ENCODE results near the gene HIVEP3.
A peak's percentile ranks its signal among the peaks of the same experiment; 100 is the strongest.

HIVEP3 gene

GRCh38 chr1:41519667-41520066 is 399.1 kb downstream of the HIVEP3 start:
- no peak for DNase-seq (ENCODE audit: low read depth in 2 of 2)

DNA sequence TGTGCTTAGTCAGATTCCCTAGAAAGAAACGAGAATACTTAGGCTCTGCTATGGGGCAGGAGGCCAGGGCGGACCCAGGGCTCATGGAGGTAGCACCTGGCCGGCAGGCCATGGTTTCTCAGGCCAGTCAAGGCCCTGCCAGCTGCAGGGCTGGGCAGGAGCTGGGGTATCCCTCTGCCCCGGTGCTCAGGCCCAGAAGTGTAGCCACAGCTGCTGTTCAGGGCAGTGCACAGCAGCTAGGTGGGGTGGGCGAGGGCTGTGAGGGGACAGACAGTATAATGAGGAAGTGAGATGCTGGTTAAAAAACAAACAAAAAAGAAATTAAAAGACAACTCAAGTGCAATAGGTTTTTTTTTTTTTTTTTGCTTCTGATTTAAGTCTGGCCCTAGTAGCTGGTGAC is 400.3 kb downstream of the HIVEP3 start:
- no peak for DNase-seq (ENCODE audit: low read depth in 2 of 2)

- DNase-seq (ENCODE audit: low read depth in 2 of 2): no peak
These were observed 401.7 kb downstream of the HIVEP3 start for GRCh38 chr1:41517062-41517438.

DNA sequence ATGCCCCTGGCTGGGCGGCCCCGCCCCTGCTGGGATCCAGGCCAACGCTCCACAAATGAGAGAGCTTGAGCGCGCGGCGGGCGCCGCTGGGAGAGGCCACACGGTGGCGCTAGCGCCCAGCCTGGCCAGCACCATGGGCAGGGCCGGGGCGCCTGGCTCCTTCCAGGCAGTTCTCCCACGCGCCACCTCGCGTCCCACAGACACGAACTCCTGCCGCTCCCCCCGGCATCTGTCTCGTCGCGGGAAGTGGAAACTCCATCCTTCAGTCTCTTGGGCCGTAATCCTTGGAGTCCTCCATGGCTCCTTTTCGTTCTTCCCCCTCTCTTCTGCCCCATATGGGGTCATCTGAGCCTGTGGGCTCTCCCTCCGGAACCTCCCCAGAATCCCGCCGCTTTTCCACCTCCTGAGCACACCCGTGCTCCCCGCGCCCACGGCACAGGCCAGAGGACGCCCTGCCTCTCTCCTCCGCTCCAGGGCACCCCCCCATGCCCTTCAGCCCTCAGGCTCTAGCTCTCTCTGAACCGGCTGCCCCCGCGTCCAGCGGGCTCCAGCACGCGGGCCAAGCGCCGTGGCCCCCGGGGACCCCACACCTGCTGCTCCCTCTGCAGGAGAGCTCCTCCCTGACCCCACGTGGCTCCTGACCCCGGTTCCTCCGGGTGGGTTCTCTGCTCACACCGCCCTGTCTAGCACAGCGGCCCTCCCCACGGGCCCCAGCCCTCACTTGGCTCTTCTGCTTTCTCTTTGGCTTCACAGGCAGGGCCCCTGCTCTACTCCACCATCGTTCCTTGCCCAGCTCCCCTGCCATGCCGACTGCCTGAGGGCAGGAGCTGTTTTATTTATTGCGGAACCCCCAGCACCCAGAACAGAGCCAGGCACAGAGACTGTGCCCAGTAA is 402.3 kb downstream of the HIVEP3 start:
- peak; percentile 20 to 30 for DNase-seq (ENCODE audit: low read depth in 2 of 2)

- no peak for DNase-seq (ENCODE audit: low read depth in 2 of 2)
These were observed 402.9 kb downstream of the HIVEP3 start for GRCh38 chr1:41515778-41516167.

GRCh38 chr1:41515131-41515678 is 403.5 kb downstream of the HIVEP3 start:
- DNase-seq (ENCODE audit: low read depth in 2 of 2): no peak

DNA sequence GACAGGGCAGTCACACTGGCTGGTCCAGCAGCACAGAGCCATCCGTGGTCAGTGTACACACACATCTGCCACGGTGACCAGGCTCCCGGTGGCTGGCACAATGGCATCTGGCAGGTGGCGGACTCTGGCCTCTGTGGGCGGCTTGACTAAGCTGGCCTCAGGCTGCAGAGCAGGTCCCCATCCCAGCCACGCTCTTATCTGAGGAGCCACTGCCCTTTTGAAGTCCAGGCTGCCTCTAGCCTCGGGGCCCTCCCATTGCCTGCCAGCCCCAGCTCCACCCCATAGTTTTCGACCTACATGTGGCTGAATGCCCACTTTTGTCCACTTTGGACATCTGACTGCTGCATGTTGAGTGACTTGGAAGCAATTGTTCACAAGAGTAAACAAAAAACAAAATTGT is 404.3 kb downstream of the HIVEP3 start:
- DNase-seq (ENCODE audit: low read depth in 2 of 2): no peak

DNA sequence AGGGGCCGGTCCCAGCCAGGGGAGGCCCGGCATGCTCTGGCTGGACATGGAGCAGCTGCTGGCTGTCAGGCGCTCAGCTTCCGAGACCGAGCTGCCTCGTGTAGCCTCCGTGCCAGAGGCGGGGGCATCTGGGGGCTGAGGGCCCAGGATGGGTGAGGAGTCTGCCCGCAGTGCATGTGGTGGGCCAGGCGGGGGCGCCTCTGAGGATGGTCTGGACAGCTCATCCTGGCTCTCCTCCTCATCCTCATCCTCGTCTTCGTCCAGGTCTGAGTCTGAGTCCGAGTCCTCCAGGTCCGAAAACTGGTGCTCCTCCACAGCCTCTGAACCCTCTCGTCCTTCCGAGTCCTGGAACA is 405.4 kb downstream of the HIVEP3 start:
- DNase-seq (ENCODE audit: low read depth in 2 of 2): no peak

- no peak for DNase-seq (ENCODE audit: low read depth in 2 of 2)
These were observed 405.9 kb downstream of the HIVEP3 start for GRCh38 chr1:41512701-41513382.

DNA sequence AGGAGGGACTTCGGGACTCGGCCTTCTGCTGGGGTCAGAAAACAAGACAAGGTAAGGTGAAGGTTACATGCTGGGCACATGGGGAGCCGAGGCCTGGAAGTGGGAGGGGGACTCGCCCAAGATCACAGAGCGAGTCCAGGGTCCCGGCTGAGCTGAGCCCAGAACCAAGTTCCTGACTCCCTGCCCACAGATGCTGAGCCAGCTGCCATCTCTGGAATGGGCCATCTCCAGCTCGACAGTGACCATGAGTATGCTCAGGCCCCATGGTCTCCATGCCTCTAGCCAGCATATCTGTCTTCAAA is 407.5 kb downstream of the HIVEP3 start:
- no peak for DNase-seq (ENCODE audit: low read depth in 2 of 2)

GRCh38 chr1:41510531-41511238 is 408.0 kb downstream of the HIVEP3 start:
- no peak for DNase-seq (ENCODE audit: low read depth in 2 of 2)

GRCh38 chr1:41509270-41509671 is 409.5 kb downstream of the HIVEP3 start:
- no peak for DNase-seq (ENCODE audit: low read depth in 2 of 2)

- DNase-seq (ENCODE audit: low read depth in 2 of 2): no peak
These were observed 410.4 kb downstream of the HIVEP3 start for GRCh38 chr1:41508290-41508689.

- no peak for DNase-seq (ENCODE audit: low read depth in 2 of 2)
These were observed 410.9 kb downstream of the HIVEP3 start for GRCh38 chr1:41507836-41508235.

- DNase-seq (ENCODE audit: low read depth in 2 of 2): no peak
These were observed 411.5 kb downstream of the HIVEP3 start for GRCh38 chr1:41507110-41507720.

GRCh38 chr1:41504114-41505035 is 414.3 kb downstream of the HIVEP3 start:
- DNase-seq (ENCODE audit: low read depth in 2 of 2): no peak

DNA sequence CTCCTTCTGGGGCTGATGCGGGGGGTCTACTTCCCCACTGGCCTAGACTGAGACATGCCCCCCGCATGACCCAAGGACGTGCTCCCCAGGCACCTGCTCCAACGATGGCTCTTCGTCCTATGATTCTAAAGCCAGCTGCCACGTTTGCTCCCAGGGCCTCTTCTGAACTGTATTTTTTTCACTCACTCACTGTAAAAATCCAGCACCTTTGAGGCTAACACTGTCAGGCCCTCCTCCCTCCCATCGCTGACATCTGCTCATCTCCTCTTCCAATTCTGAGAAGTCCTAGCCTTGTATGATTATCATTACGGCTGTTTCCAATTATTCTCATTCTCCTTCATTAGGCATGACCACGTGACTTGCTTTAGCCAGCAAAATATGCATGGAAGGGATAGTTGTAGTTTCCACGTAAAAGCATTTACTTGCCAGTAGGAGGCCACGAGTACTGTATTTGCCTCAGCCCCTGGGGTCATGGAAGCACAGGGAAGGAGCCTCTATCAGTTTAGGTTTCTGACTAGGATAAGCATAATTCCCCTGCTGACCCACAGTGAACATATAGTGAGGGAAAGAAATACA is 415.1 kb downstream of the HIVEP3 start:
- no peak for DNase-seq (ENCODE audit: low read depth in 2 of 2)

DNA sequence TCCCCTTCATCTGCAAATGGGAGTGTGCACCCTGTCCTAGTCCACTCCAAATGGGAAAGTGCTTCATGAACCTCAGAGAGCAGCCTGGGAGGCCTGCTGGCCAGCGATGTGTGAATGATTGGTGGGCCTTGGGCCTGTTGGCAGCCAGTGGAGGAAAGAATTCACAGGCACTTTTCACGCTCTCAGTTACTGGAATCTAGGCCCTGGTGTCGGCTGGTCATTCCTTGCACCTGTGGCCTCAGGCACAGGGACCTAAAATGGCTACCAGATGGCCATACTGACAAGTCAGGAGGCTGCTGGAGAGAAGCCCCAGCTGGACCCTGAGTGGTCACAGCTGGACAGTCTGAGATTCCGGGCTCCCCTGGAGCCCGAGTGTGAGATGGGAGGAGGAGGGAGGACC is 415.8 kb downstream of the HIVEP3 start:
- no peak for DNase-seq (ENCODE audit: low read depth in 2 of 2)

DNA sequence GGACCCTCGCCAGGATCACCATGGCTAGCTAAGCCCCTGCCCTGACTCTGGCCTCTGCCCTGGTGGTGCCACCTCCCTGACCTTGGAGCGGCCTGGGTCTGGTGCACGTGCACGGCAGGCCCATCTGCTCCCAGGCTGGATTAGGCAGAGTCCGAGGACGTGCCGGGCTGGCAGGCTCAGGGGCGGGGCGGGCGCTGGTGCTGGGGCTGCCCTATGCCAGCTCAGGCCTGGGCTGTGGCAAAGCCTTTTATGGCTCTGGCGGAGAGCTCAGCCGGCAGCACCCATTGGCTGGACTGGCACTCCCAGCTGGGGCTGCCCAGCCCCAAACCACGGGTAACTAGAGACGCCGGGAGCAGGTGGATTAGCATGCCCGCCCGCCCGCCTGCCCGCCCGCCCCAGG is 417.1 kb downstream of the HIVEP3 start:
- no peak for DNase-seq (ENCODE audit: low read depth in 2 of 2)

DNA sequence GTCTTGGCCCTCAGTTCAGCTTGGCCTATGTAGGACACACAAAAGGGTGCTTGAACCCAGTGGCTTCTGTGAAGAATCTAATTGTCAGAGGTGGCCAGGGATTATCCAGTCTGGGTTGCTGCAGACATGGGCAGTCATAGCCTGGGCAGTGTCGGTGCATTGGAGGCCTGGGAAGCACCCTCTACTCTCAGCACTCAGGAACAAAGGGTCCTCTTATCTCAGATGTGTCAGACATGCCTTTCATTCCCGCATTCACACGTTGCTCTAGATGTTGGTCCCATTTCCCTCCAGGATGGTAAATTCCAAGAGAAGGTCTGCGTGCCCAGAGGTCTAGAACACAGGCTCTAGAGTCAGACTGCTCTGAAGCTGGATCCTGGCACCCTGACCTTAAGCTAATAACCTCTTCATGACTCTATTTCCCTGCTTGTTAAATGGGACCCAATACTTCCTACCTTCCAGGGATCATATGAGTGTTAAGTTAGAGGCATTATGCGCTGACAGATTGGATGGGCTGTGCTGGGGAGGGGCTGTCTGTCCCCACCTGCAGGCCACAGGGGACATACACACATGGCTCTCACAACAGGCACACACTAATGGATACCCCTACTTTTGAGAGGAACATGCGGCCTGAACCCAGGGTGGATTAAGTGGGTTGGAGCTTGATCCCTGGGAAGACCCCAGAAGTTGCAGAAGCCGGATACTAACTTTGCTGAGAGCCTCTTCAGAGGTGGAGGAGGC is 417.8 kb downstream of the HIVEP3 start:
- DNase-seq (ENCODE audit: low read depth in 2 of 2): no peak
